Neural cell (in vitro differentiated cells): ENCODE data around the gene HEXIM1.

Experiments used
- EP300 ChIP-seq: fragments of 450-650 bp; conservative IDR thresholded peaks from 2 replicates; pipeline ENCODE4 v1.6.1; 2014; ENCODE audit warnings: antibody characterized with exemption, mild to moderate bottlenecking, moderate library complexity; ENCODE audit not compliant: poor library complexity, severe bottlenecking
- EZH2 ChIP-seq: fragments of 200-600, 300-800 bp; shearing (Covaris generic), sonication (generic); IDR thresholded peaks from 2 replicates; pipeline ENCODE4 v1.6.1; 2014; ENCODE audit warnings: antibody characterized with exemption, low read length, borderline replicate concordance, mild to moderate bottlenecking; ENCODE audit not compliant: insufficient read depth, poor library complexity, severe bottlenecking
- MXI1 ChIP-seq: fragments of 450-650 bp; conservative IDR thresholded peaks from 2 replicates; pipeline ENCODE4 v1.6.1; 2014; ENCODE audit warnings: antibody characterized with exemption, mild to moderate bottlenecking; ENCODE audit not compliant: poor library complexity, severe bottlenecking
- POLR2AphosphoS5 ChIP-seq: IDR thresholded peaks from 2 replicates; pipeline ENCODE4 v1.6.1; 2012
- RAD21 ChIP-seq: fragments of 450-650 bp; conservative IDR thresholded peaks from 2 replicates; pipeline ENCODE4 v1.6.1; 2014; ENCODE audit warnings: antibody characterized with exemption, mild to moderate bottlenecking, moderate library complexity
- SMC3 ChIP-seq: fragments of 450-650 bp; conservative IDR thresholded peaks from 2 replicates; pipeline ENCODE4 v1.6.1; 2014; ENCODE audit warnings: antibody characterized with exemption, mild to moderate bottlenecking, moderate library complexity; ENCODE audit not compliant: poor library complexity
- TAF1 ChIP-seq: IDR thresholded peaks from 2 replicates; pipeline ENCODE4 v1.6.1; 2012; ENCODE audit warnings: low read depth
- TF ChIP-seq, protein P1 (sequence below): fragments of 450-650 bp; IDR thresholded peaks from 2 replicates; pipeline ENCODE4 v1.5.1; 2014; ENCODE audit warnings: antibody characterized with exemption, mild to moderate bottlenecking, moderate library complexity; ENCODE audit not compliant: poor library complexity, severe bottlenecking
- TF ChIP-seq, protein P2 (sequence below): IDR thresholded peaks from 2 replicates; pipeline ENCODE4 v1.6.1; 2012; ENCODE audit warnings: borderline replicate concordance

DNA sequence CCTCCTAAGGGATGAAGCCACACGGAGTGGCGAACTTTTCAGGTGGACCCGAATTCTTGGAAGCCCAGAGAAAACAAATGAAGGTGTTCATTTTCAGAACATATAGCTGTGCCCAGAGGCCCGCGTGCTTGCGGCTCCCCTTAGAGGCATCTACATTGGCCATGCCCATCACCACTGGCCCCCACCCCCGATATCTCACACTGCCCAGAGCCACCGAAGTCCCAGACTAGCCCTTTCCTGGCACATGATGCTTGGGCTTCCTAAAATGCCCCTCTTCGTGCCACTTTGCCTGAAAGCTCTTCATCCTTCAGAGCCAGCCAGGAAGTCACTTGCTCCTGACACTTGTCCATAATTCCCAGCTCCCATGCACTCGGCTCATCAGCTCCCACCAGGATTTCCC, 2.1 kb upstream of the HEXIM1 start:
- TF ChIP-seq, protein P1, sequence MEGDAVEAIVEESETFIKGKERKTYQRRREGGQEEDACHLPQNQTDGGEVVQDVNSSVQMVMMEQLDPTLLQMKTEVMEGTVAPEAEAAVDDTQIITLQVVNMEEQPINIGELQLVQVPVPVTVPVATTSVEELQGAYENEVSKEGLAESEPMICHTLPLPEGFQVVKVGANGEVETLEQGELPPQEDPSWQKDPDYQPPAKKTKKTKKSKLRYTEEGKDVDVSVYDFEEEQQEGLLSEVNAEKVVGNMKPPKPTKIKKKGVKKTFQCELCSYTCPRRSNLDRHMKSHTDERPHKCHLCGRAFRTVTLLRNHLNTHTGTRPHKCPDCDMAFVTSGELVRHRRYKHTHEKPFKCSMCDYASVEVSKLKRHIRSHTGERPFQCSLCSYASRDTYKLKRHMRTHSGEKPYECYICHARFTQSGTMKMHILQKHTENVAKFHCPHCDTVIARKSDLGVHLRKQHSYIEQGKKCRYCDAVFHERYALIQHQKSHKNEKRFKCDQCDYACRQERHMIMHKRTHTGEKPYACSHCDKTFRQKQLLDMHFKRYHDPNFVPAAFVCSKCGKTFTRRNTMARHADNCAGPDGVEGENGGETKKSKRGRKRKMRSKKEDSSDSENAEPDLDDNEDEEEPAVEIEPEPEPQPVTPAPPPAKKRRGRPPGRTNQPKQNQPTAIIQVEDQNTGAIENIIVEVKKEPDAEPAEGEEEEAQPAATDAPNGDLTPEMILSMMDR = no peak
- TF ChIP-seq, protein P2, sequence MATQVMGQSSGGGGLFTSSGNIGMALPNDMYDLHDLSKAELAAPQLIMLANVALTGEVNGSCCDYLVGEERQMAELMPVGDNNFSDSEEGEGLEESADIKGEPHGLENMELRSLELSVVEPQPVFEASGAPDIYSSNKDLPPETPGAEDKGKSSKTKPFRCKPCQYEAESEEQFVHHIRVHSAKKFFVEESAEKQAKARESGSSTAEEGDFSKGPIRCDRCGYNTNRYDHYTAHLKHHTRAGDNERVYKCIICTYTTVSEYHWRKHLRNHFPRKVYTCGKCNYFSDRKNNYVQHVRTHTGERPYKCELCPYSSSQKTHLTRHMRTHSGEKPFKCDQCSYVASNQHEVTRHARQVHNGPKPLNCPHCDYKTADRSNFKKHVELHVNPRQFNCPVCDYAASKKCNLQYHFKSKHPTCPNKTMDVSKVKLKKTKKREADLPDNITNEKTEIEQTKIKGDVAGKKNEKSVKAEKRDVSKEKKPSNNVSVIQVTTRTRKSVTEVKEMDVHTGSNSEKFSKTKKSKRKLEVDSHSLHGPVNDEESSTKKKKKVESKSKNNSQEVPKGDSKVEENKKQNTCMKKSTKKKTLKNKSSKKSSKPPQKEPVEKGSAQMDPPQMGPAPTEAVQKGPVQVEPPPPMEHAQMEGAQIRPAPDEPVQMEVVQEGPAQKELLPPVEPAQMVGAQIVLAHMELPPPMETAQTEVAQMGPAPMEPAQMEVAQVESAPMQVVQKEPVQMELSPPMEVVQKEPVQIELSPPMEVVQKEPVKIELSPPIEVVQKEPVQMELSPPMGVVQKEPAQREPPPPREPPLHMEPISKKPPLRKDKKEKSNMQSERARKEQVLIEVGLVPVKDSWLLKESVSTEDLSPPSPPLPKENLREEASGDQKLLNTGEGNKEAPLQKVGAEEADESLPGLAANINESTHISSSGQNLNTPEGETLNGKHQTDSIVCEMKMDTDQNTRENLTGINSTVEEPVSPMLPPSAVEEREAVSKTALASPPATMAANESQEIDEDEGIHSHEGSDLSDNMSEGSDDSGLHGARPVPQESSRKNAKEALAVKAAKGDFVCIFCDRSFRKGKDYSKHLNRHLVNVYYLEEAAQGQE = no peak
- TF ChIP-seq EP300 (no peak), RAD21 (no peak), EZH2 (no peak), POLR2AphosphoS5 (no peak), MXI1 (no peak), TAF1 (no peak), SMC3 (no peak)
